Caco-2 (cell line): ENCODE measurements around the gene E2F1. TPM values are rescaled to one million over a fixed set of nuclear protein-coding genes. Genes with fewer than 3 reads are reported as not detected.
A peak's percentile ranks its signal among the peaks of the same experiment; 100 is the strongest.

Source experiments
- BruUV-seq: library from RNA; stranded (reverse); fragments of 400-500 nt; replicated peaks from 2 replicates; lab custom pipeline; 2021; lab: Mats Ljungman, UMichigan
- CTCF ChIA-PET: fragments of 300-600 bp; sonication (Branson Sonifier 250); formaldehyde crosslinking; loops from one replicate; lab custom pipeline; 2022; ENCODE audit warnings: antibody characterized with exemption; lab: Charles Lee
- POLR2A ChIA-PET: fragments of 300-600 bp; sonication (Branson Sonifier 250); formaldehyde crosslinking; loops from one replicate; lab custom pipeline; 2022; ENCODE audit warnings: antibody characterized with exemption; lab: Charles Lee
- DNase-seq, 2 experiments: peaks; one replicate each; pipeline versions ENCODE4 v3.0.0 to v3.0.0-alpha.2; 2020 to 2022
- H3K27me3 ChIP-seq: replicated peaks from 2 replicates; pipeline ENCODE4 v1.6.0; 2011; ENCODE audit warnings: low read length; ENCODE audit not compliant: control insufficient read depth, insufficient read depth
- H3K36me3 ChIP-seq: 2 replicates; pipeline ENCODE4 v1.5.1; 2011; ENCODE audit warnings: low read length; ENCODE audit not compliant: control insufficient read depth, insufficient read depth
- H3K4me1 ChIP-seq: fragments of 250-450 bp; sonication (Bioruptor Pico); 2 replicates; pipeline ENCODE4 v1.5.1; 2020; ENCODE audit warnings: mild to moderate bottlenecking
- H3K4me3 ChIP-seq: 2 replicates; pipeline ENCODE4 v1.5.1; 2011; ENCODE audit warnings: low read depth, mild to moderate bottlenecking, control low read depth, low read length
- H3K9me3 ChIP-seq: fragments of 250-450 bp; sonication (Bioruptor Pico); 2 replicates; pipeline ENCODE4 v1.5.1; 2020; ENCODE audit warnings: mild to moderate bottlenecking, moderate library complexity
- H3K27ac Mint-ChIP-seq: one replicate; pipeline ENCODE4 v1.8.0; 2022; ENCODE audit warnings: mixed read lengths; ENCODE audit not compliant: unreplicated experiment
- H3K27me3 Mint-ChIP-seq: one replicate; pipeline ENCODE4 v1.8.0; 2022; ENCODE audit warnings: mixed read lengths; ENCODE audit not compliant: insufficient read depth, unreplicated experiment
- H3K36me3 Mint-ChIP-seq: one replicate; pipeline ENCODE4 v1.8.0; 2022; ENCODE audit warnings: mild to moderate bottlenecking, mixed read lengths; ENCODE audit not compliant: insufficient read depth, unreplicated experiment
- H3K4me1 Mint-ChIP-seq: one replicate; pipeline ENCODE4 v1.8.0; 2022; ENCODE audit warnings: low read depth, mixed read lengths; ENCODE audit not compliant: unreplicated experiment
- H3K4me3 Mint-ChIP-seq: one replicate; pipeline ENCODE4 v1.8.0; 2022; ENCODE audit warnings: mild to moderate bottlenecking, moderate library complexity, mixed read lengths; ENCODE audit not compliant: unreplicated experiment
- H3K9me3 Mint-ChIP-seq: one replicate; pipeline ENCODE4 v1.8.0; 2022; ENCODE audit warnings: mixed read lengths; ENCODE audit not compliant: unreplicated experiment
- CTCF ChIP-seq, 2 experiments: fragments of 200-600 bp in 1 of 2; IDR thresholded peaks; 1 replicate in 1 of 2; 2 replicates in 1 of 2; pipeline versions ENCODE4 v1.5.1 to v1.8.0; 2011 to 2022; ENCODE audit warnings: antibody characterized with exemption in 1 of 2, control low read depth in 1 of 2, inconsistent platforms in 1 of 2, low read depth in 1 of 2, low read length in 1 of 2, mild to moderate bottlenecking in 1 of 2, moderate library complexity in 1 of 2; ENCODE audit not compliant: insufficient read depth in 1 of 2, severe bottlenecking in 1 of 2, unreplicated experiment in 1 of 2
- intact Hi-C: fragments of 100-400 bp; cut with micrococcal nuclease; formaldehyde crosslinking; loops from one replicate; pipeline ENCODE4 v1.10.0; 2022; ENCODE audit not compliant: unreplicated experiment
- total RNA-seq: library from RNA; stranded (reverse); gene quantifications from 2 replicates; pipeline ENCODE4 v1.2.3, GENCODE V29; 2022

E2F1 gene
- total RNA-seq, 1 experiment from 2014 or later = 74.7 TPM

- POLR2A ChIA-PET = interaction anchor here (0.6 kb wide), 1 partner anchor 1632 kb away, joined by 16 read pairs; no protein-coding TSS in a partner anchor
- H3K27me3 Mint-ChIP-seq = no peaks in the 10 kb centered on the region
- intact Hi-C loops = no loop called here
These were observed 18.2 kb upstream of the E2F1 start for GRCh38 chr20:33704197-33704924.

GRCh38 chr20:33703498-33704137 is 17.4 kb upstream of the E2F1 start:
- H3K36me3 ChIP-seq = no peaks in the 10 kb centered on the region
- Mint-ChIP-seq H3K36me3 (peaks cover 26% of the 10 kb centered on the region), H3K27ac (no peak overlapping the region), H3K27me3 (no peaks in the 10 kb centered on the region), H3K4me3 (no peak overlapping the region), H3K9me3 (peaks cover 21% of the 10 kb centered on the region), H3K4me1 (no peaks in the 10 kb centered on the region)
- no peak for DNase-seq
- TF ChIP-seq CTCF (IDR thresholded peaks at IDR 0.05; ENCODE audit: insufficient read depth in 1 of 2, low read depth in 1 of 2, low read length in 1 of 2, severe bottlenecking in 1 of 2, unreplicated experiment in 1 of 2) = no peak
- CTCF ChIA-PET = interaction anchor here (1.5 kb wide), 1 partner anchor 29 kb away, joined by 3 read pairs; no protein-coding TSS in a partner anchor
- POLR2A ChIA-PET = interaction anchor here (0.6 kb wide), 1 partner anchor 1631 kb away, joined by 16 read pairs; no protein-coding TSS in a partner anchor
- H3K9me3 ChIP-seq = peaks cover 18% of the 10 kb centered on the region
- H3K27me3 ChIP-seq = no peaks in the 10 kb centered on the region
- BruUV-seq = no TSS peak
- H3K4me3 ChIP-seq = no peak overlapping the region
- no peaks in the 10 kb centered on the region for H3K4me1 ChIP-seq
- intact Hi-C loops = no loop called here

More at GRCh38 chr20:33704197-33704924, 18.2 kb upstream of the E2F1 start:
- Histone ChIP-seq H3K36me3 (no peaks in the 10 kb centered on the region), H3K9me3 (peaks cover 17% of the 10 kb centered on the region), H3K4me1 (no peaks in the 10 kb centered on the region), H3K27me3 (no peaks in the 10 kb centered on the region), H3K4me3 (no peak overlapping the region)
- peaks cover 26% of the 10 kb centered on the region for H3K36me3 Mint-ChIP-seq
- no peak overlapping the region for H3K27ac Mint-ChIP-seq
- CTCF ChIA-PET = interaction anchor here (1.5 kb wide), 1 partner anchor 28 kb away, joined by 3 read pairs; no protein-coding TSS in a partner anchor
- H3K9me3 Mint-ChIP-seq = peaks cover 19% of the 10 kb centered on the region
- BruUV-seq = TSS peak; percentile 32
- no peak for TF ChIP-seq CTCF (IDR thresholded peaks at IDR 0.05; ENCODE audit: insufficient read depth in 1 of 2, low read depth in 1 of 2, low read length in 1 of 2, severe bottlenecking in 1 of 2, unreplicated experiment in 1 of 2)
- DNase-seq = no peak
- no peaks in the 10 kb centered on the region for H3K4me1 Mint-ChIP-seq
- H3K4me3 Mint-ChIP-seq = no peak overlapping the region

- Mint-ChIP-seq H3K4me1 (no peaks in the 10 kb centered on the region), H3K9me3 (peaks cover 29% of the 10 kb centered on the region), H3K27me3 (no peaks in the 10 kb centered on the region), H3K4me3 (no peak overlapping the region), H3K27ac (no peak overlapping the region), H3K36me3 (peaks cover 26% of the 10 kb centered on the region)
- Histone ChIP-seq H3K4me1 (no peaks in the 10 kb centered on the region), H3K9me3 (peaks cover 25% of the 10 kb centered on the region), H3K27me3 (no peaks in the 10 kb centered on the region), H3K36me3 (no peaks in the 10 kb centered on the region), H3K4me3 (no peak overlapping the region)
- ChIA-PET CTCF (no interaction called here), POLR2A (no interaction called here)
- BruUV-seq = no TSS peak
- no peak for DNase-seq
- no peak for TF ChIP-seq CTCF (IDR thresholded peaks at IDR 0.05; ENCODE audit: insufficient read depth in 1 of 2, low read depth in 1 of 2, low read length in 1 of 2, severe bottlenecking in 1 of 2, unreplicated experiment in 1 of 2)
- intact Hi-C loops = no loop called here
These were observed 16.7 kb upstream of the E2F1 start for GRCh38 chr20:33702861-33703260.
